Tongue (tissue), 2 donors: ENCODE results near the gene ZDHHC7. TPM values are rescaled to one million over a fixed set of nuclear protein-coding genes. Genes with fewer than 3 reads are reported as not detected.
A peak's percentile ranks its signal among the peaks of the same experiment; 100 is the strongest.
"Not testable (repeated sequence)": the region's sequence is repeated elsewhere in the genome, so short reads cannot be mapped to it uniquely, and the experiment has no call there.

Source experiments
- DNase-seq: peaks from one replicate; pipeline ENCODE4 v3.0.0-alpha.2; 2015
- total RNA-seq: library from RNA; depleted of rRNA; stranded (reverse); fragments of >200 nt; gene quantifications from one replicate; pipeline ENCODE4 v1.2.3, GENCODE V29; 2014

The ZDHHC7 gene
- total RNA-seq, 1 donor from 2014 or later = 42.7 TPM

GRCh38 chr16:84938616-84939015, 72.7 kb downstream of the ZDHHC7 start:
- not testable (repeated sequence) for DNase-seq

GRCh38 chr16:84937196-84938005, 73.9 kb downstream of the ZDHHC7 start:
- DNase-seq = no peak

- no peak for DNase-seq
Observed at GRCh38 chr16:84933774-84934631, 77.3 kb downstream of the ZDHHC7 start.

- peak; percentile 72 for DNase-seq
Observed at GRCh38 chr16:84932681-84933080, 78.7 kb downstream of the ZDHHC7 start.

- DNase-seq = no peak
Observed at GRCh38 chr16:84931506-84931905, 79.8 kb downstream of the ZDHHC7 start.

GRCh38 chr16:84931107-84931494, 80.2 kb downstream of the ZDHHC7 start:
- no peak for DNase-seq

- DNase-seq = no peak
Observed at GRCh38 chr16:84930298-84931106, 80.8 kb downstream of the ZDHHC7 start.

GRCh38 chr16:84929421-84930297, 81.7 kb downstream of the ZDHHC7 start:
- no peak for DNase-seq

- no peak for DNase-seq
Observed at GRCh38 chr16:84928679-84929420, 82.5 kb downstream of the ZDHHC7 start.

GRCh38 chr16:84927621-84928591, 83.4 kb downstream of the ZDHHC7 start:
- DNase-seq = no peak

GRCh38 chr16:84926462-84926861, 84.9 kb downstream of the ZDHHC7 start:
- no peak for DNase-seq

- DNase-seq = no peak
Observed at GRCh38 chr16:84925773-84926372, 85.5 kb downstream of the ZDHHC7 start.

GRCh38 chr16:84925092-84925772, 86.1 kb downstream of the ZDHHC7 start:
- DNase-seq = no peak

- DNase-seq = peak; percentile 63
Observed at GRCh38 chr16:84924331-84925091, 86.8 kb downstream of the ZDHHC7 start.
